Skeletal muscle tissue (tissue), 4 donors: ENCODE data around the gene MAP2. TPM values are rescaled to one million over a fixed set of nuclear protein-coding genes. Genes with fewer than 3 reads are reported as not detected.

Experiments
- H3K27ac ChIP-seq: one replicate; pipeline ENCODE4 v1.7.0; 2013; ENCODE audit warnings: mild to moderate bottlenecking, low read depth, low read length, inconsistent platforms
- H3K27me3 ChIP-seq, 3 donors: one replicate each; pipeline ENCODE4 v1.7.0; 2013; ENCODE audit warnings: low read length in 3 of 3; ENCODE audit not compliant: control insufficient read depth in 3 of 3, insufficient read depth in 3 of 3
- H3K36me3 ChIP-seq, 3 donors: one replicate each; pipeline ENCODE4 v1.7.0; 2013; ENCODE audit warnings: low read length in 3 of 3; ENCODE audit not compliant: control insufficient read depth in 3 of 3, insufficient read depth in 3 of 3
- H3K4me1 ChIP-seq, 3 donors: one replicate each; pipeline ENCODE4 v1.7.0; 2013; ENCODE audit warnings: low read length in 3 of 3, mild to moderate bottlenecking in 3 of 3; ENCODE audit not compliant: control insufficient read depth in 3 of 3, insufficient read depth in 3 of 3
- H3K4me3 ChIP-seq, 3 donors: one replicate each; pipeline ENCODE4 v1.7.0; 2013; ENCODE audit warnings: low read length in 3 of 3
- H3K9ac ChIP-seq, 3 donors: one replicate each; pipeline ENCODE4 v1.7.0; 2013; ENCODE audit warnings: low read length in 3 of 3, mild to moderate bottlenecking in 3 of 3, moderate library complexity in 2 of 3, low read depth in 1 of 3
- H3K9me3 ChIP-seq, 3 donors: one replicate each; pipeline ENCODE4 v1.7.0; 2013; ENCODE audit warnings: low read length in 3 of 3; ENCODE audit not compliant: control insufficient read depth in 3 of 3
- total RNA-seq: library from RNA; depleted of rRNA; stranded (reverse); fragments of >200 nt; gene quantifications from one replicate; pipeline ENCODE4 v1.2.3, GENCODE V29; 2014
- donor health status: Osteomylitis.

The MAP2 gene
- total RNA-seq, 1 donor from 2014 or later: 3.7 TPM

- Histone ChIP-seq H3K36me3 (no peaks in the 10 kb centered on the region), H3K9ac (no peak overlapping the region), H3K9me3 (no peaks in the 10 kb centered on the region), H3K4me3 (no peak overlapping the region), H3K27ac (no peak overlapping the region), H3K27me3 (no peaks in the 10 kb centered on the region), H3K4me1 (no peaks in the 10 kb centered on the region)
Observed at GRCh38 chr2:209624192-209624938, 200.5 kb downstream of the MAP2 start.

GRCh38 chr2:209629597-209629996, 205.8 kb downstream of the MAP2 start:
- Histone ChIP-seq H3K27me3 (no peaks in the 10 kb centered on the region), H3K4me3 (no peak overlapping the region), H3K27ac (no peak overlapping the region), H3K9me3 (no peaks in the 10 kb centered on the region), H3K4me1 (no peaks in the 10 kb centered on the region), H3K36me3 (no peaks in the 10 kb centered on the region), H3K9ac (no peak overlapping the region)

- H3K27ac ChIP-seq: no peak overlapping the region
- no peaks in the 10 kb centered on the region for H3K36me3 ChIP-seq
- H3K4me1 ChIP-seq: no peaks in the 10 kb centered on the region
- no peaks in the 10 kb centered on the region for H3K9me3 ChIP-seq
- no peak overlapping the region for H3K9ac ChIP-seq
- no peaks in the 10 kb centered on the region for H3K27me3 ChIP-seq
- H3K4me3 ChIP-seq: no peak overlapping the region
Observed at GRCh38 chr2:209633911-209634310, 210.1 kb downstream of the MAP2 start.

- H3K4me3 ChIP-seq: no peak overlapping the region
- no peaks in the 10 kb centered on the region for H3K4me1 ChIP-seq
- H3K9me3 ChIP-seq: no peaks in the 10 kb centered on the region
- no peaks in the 10 kb centered on the region for H3K27me3 ChIP-seq
- no peak overlapping the region for H3K27ac ChIP-seq
- no peaks in the 10 kb centered on the region for H3K36me3 ChIP-seq
- no peak overlapping the region for H3K9ac ChIP-seq
Observed at GRCh38 chr2:209636076-209636475, 212.2 kb downstream of the MAP2 start.

GRCh38 chr2:209637293-209637692, 213.4 kb downstream of the MAP2 start:
- no peaks in the 10 kb centered on the region for H3K36me3 ChIP-seq
- H3K27me3 ChIP-seq: no peaks in the 10 kb centered on the region
- no peaks in the 10 kb centered on the region for H3K9me3 ChIP-seq
- no peak overlapping the region for H3K27ac ChIP-seq
- H3K4me3 ChIP-seq: no peak overlapping the region
- H3K9ac ChIP-seq: no peak overlapping the region
- H3K4me1 ChIP-seq: no peaks in the 10 kb centered on the region

GRCh38 chr2:209638346-209638745, 214.5 kb downstream of the MAP2 start:
- Histone ChIP-seq H3K4me3 (no peak overlapping the region), H3K4me1 (no peaks in the 10 kb centered on the region), H3K9me3 (no peaks in the 10 kb centered on the region), H3K36me3 (no peaks in the 10 kb centered on the region), H3K27me3 (no peaks in the 10 kb centered on the region), H3K27ac (no peak overlapping the region), H3K9ac (no peak overlapping the region)

- Histone ChIP-seq H3K9ac (no peak overlapping the region), H3K9me3 (no peaks in the 10 kb centered on the region), H3K4me1 (no peaks in the 10 kb centered on the region), H3K4me3 (no peak overlapping the region), H3K36me3 (no peaks in the 10 kb centered on the region), H3K27me3 (no peaks in the 10 kb centered on the region), H3K27ac (no peak overlapping the region)
Observed at GRCh38 chr2:209640358-209640757, 216.5 kb downstream of the MAP2 start.

- no peaks in the 10 kb centered on the region for H3K36me3 ChIP-seq
- no peaks in the 10 kb centered on the region for H3K9me3 ChIP-seq
- H3K27me3 ChIP-seq: no peaks in the 10 kb centered on the region
Observed at GRCh38 chr2:209642146-209642820, 218.4 kb downstream of the MAP2 start.

GRCh38 chr2:209644842-209645241, 221.0 kb downstream of the MAP2 start:
- no peaks in the 10 kb centered on the region for H3K4me1 ChIP-seq
- no peak overlapping the region for H3K9ac ChIP-seq
- H3K4me3 ChIP-seq: no peak overlapping the region
- no peaks in the 10 kb centered on the region for H3K36me3 ChIP-seq
- no peak overlapping the region for H3K27ac ChIP-seq
- H3K27me3 ChIP-seq: no peaks in the 10 kb centered on the region
- no peaks in the 10 kb centered on the region for H3K9me3 ChIP-seq

More at GRCh38 chr2:209642146-209642820, 218.4 kb downstream of the MAP2 start:
- no peak overlapping the region for H3K4me3 ChIP-seq
- no peak overlapping the region for H3K9ac ChIP-seq
- H3K27ac ChIP-seq: no peak overlapping the region
- no peaks in the 10 kb centered on the region for H3K4me1 ChIP-seq

GRCh38 chr2:209648714-209649113, 224.9 kb downstream of the MAP2 start:
- Histone ChIP-seq H3K4me3 (no peak overlapping the region), H3K9ac (no peak overlapping the region), H3K27ac (no peak overlapping the region), H3K36me3 (no peaks in the 10 kb centered on the region), H3K4me1 (no peaks in the 10 kb centered on the region), H3K9me3 (no peaks in the 10 kb centered on the region), H3K27me3 (no peaks in the 10 kb centered on the region)
